HL-60/S4 treated with phorbol 12-myristate 13-acetate at 8.2 ng/mL for 4 days and 3 days (cell line): ENCODE data around the gene ADGRV1.
"Not testable (repeated sequence)": the region's sequence is repeated elsewhere in the genome, so short reads cannot be mapped to it uniquely, and the experiment has no call there.

Experiments used
- in situ Hi-C: fragments of 300-500 bp; cut with MboI; formaldehyde crosslinking; loops from 2 replicates; pipeline ENCODE4 v1.15.0; 2022; ENCODE audit warnings: low sequenced_read_pairs

Gene ADGRV1

DNA sequence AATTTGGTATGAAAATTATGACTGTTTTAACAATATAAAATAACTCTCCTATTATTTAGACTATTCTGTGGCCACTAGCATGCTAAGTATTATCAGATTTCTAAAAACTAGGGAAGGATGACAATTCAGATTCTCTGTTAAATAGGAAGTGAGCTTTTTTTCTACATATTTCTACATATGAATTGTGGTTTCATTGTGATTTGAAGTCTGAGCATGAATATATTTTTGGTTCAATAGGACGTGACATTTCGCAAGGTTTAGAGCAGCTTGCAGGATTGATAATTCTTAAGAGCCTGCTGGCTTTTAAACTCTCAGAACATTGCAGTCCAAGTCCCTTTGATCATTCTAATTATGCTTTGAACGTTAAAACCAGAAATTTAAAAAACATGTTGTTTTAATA, 82.9 kb downstream of the ADGRV1 start:
- in situ Hi-C loops = no loop called here

DNA sequence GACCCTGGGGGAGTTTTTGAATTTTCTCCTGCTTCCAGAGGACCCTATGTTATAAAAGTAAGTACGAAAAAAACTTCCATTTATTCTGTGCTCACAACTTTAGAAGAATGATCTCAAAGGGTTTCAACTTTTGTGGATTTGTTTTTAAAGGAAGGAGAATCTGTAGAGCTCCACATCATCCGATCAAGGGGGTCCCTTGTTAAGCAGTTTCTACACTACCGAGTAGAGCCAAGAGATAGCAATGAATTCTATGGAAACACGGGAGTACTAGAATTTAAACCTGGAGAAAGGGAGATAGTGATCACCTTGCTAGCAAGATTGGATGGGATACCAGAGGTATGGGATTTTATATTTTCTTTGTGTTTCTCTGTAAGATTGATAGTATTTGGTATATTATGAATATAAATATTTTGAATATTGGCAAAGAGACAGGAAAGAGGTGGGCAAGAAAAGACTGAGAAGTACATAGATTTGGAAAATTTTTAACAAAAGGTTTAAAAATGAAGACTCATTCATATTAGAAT, 84.2 kb downstream of the ADGRV1 start:
- in situ Hi-C loops = no loop called here

DNA sequence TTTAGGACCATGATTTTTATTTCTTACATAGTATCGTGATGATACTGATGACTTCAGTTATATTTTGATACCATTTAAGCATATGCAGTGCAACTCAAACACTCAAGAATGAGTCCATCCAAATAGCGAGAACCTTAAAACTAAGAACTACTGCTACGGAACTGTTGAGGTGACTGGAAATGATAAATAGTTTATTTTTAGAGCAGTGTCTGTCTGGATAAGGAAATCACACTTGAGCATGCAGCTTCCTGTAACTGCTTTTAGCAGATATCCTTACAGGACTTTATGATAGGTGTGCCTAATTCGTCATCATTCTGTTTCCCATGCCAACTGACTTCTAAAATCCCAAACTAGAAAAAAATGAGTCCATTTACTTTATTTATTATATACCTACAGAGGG, 85.5 kb downstream of the ADGRV1 start:
- in situ Hi-C loops = no loop called here

DNA sequence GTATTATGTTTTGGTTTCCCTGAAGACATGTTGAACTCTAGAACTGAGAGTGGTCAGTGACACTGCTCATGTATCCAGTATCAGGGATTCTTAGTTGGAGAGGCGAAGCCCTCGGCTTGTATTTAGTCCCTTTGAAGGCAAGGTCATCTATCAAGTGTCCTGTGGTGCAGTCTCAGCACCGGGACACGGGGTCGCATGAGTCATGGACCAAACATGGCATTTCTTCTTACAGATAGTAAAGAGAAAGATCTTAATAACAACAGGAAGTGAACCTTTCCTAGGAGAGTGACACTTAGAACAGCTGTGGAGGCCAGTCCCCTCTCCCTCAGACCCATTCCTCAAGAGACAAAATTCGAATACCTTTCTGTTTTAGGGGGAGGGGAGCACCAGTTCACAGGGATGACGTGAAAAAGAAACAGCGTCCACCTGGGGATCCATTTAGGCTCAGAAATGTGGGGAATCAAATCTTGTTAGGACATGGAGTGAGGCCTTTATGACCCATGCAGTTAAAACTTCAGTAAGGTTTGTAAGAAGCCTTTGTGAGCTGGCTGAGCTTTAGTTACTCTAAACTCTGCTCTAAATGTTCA, 86.5 kb downstream of the ADGRV1 start:
- in situ Hi-C loops = no loop called here

DNA sequence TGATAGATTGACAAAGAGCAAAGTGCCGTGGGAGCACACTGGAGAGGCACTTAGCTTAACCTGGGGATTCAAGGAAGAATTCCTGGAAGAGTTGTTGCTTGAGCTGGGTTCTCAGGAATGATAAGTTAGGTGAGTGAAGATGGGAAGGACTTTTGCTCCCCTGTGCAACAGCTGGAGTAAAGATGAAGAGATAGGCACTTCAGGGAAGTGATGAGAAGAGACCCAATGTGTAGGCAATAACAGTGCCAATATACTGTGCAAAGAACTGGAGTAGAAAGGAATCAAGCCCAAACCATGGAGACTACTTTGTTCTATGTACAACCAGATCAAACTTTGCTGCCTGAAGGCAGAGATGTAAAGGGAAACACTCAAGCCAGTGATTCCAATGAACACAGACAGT, 92.2 kb downstream of the ADGRV1 start:
- in situ Hi-C loops = no loop called here

DNA sequence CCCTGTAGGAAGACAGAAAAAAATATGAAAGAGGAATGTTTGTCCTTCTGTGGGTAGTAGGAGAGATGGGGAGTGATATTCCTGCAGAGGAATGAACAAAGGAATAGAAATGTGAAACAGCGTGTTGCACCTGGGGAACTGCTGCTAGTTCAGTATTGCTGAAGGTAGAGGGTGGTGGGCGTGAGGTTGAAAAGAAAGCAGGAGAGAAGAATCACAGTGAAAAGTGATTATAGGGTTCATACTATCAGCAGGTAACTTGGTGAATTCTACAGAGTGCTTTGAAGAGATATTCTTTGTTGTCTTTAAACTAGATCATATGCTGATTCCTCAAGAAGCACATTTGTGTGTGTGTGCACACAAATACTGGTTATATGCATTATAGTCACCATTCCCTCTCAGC, 95.6 kb downstream of the ADGRV1 start:
- in situ Hi-C loops = no loop called here

DNA sequence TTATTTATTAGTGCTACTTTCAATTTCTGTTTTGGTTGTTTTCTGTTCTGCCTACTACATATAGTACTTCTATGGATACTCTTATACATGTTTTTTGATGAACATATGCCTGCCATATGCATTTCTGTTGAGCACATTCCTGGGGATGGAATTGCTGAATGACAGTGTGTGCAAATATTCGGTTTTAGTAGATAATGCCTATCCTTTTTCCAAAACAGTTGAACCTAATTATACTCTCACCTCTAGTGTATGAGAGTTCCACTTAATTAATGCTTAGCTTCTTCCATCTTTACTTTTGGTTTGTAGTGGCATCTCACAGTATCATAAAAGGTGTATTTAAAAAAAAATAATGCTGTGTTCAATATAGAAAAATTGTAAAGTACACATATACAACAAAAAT, 96.8 kb downstream of the ADGRV1 start:
- in situ Hi-C loops = no loop called here

DNA sequence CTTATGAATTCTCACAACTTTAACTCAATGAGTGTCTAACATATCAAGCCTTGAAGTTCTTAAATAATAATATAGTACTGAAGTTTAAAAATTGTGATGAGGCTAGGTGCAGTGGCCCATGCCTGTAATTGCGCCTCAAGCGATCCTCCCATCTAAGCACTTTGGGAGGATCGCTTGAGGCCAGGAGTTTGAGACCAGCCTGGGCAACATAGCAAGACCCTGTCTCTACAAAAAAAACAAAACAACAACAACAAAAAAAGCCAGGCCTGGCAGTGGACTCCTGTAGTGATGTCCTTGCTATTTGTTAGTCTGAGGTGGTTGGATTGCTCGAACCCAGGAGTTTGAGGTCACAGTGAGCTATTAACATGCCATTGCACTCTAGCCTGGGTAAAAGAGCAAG, 98.4 kb downstream of the ADGRV1 start:
- in situ Hi-C loops = no loop called here

DNA sequence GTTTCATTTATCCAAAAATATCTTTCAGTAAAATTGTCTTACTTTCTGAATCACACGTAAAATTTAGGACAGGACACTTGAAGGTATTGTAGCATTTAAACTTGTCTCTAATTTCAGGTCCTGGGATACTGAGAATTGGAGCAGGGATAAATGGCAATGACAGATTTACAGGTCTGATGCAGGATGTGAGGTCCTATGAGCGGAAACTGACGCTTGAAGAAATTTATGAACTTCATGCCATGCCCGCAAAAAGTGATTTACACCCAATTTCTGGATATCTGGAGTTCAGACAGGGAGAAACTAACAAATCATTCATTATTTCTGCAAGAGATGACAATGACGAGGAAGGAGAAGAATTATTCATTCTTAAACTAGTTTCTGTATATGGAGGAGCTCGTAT, 99.2 kb downstream of the ADGRV1 start:
- in situ Hi-C loops = no loop called here

DNA sequence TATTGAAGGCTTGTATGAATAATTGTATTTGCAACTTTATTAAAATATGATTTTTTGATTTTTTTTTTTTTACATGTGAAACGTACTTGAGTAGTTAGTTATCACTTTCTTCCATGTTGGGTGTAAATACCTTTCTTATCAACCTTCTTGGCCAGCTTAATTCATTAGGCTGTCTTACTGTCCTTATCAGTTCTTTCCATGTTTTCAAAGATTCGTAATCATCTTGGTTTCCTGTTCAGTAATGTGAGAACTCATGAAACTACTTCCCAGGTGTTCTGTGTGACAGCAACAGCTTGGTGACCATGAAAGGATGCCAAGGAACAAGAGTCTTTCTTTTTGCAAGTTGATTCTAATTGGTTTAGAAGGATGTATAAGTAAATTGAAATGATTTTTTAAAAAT, 100.0 kb downstream of the ADGRV1 start:
- in situ Hi-C loops = no loop called here

DNA sequence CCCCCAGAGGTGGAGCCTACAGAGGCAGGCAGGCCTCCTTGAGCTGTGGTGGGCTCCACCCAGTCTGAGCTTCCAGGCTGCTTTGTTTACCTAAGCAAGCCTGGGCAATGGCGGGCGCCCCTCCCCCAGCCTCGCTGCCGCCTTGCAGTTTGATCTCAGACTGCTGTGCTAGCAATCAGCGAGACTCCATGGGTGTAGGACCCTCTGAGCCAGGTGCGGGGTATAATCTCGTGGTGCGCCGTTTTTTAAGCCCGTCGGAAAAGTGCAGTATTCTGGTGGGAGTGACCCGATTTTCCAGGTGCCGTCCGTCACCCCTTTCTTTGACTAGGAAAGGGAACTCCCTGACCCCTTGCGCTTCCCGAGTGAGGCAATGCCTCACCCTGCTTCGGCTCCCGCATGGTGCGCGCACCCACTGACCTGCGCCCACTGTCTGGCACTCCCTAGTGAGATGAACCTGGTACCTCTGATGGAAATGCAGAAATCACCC, 109.5 kb downstream of the ADGRV1 start:
- in situ Hi-C loops = not testable (repeated sequence)

DNA sequence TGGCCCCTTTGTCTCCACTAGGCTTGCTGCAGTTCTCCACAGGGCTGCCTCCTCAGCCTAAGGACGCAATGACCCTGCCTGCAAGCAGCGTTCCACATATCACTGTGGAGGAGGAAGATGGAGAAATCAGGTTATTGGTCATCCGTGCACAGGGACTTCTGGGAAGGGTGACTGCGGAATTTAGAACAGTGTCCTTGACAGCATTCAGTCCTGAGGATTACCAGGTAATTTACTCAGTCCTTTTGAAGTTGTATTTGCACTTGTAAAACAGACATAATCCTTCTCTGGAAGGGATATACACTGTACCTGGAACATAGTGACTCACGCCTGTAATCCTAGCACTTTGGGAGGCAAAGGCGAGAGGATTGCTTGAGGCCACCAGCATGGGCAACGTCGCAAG, 116.6 kb downstream of the ADGRV1 start:
- in situ Hi-C loops = no loop called here

DNA sequence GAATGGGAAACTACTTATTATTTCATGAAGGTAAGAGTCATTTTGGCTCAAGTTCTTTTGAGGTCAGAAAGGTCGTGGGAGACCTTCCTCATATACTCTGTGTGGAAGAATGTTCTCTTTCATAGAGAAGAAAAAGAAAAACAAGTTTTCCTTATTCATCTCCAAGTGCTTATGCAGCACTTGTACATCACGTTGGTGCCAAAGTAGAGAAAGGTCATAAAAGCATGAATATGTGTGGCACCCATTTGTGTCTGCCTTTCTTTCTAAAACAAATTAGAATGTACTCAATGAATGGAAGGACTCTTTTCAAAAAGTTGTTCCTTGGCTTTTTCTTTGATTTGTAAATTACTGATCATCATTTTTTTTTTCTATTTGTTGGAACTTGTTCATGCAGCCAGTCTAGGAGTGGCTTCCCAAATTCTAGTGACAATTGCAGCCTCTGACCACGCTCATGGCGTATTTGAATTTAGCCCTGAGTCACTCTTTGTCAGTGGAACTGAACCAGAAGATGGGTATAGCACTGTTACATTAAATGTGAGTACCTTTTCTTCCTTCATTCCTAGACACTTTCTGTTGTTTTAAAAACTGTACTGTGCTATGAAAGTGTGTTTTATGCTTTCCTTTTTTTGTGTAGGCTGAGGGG, 122.4 kb downstream of the ADGRV1 start:
- in situ Hi-C loops = no loop called here

DNA sequence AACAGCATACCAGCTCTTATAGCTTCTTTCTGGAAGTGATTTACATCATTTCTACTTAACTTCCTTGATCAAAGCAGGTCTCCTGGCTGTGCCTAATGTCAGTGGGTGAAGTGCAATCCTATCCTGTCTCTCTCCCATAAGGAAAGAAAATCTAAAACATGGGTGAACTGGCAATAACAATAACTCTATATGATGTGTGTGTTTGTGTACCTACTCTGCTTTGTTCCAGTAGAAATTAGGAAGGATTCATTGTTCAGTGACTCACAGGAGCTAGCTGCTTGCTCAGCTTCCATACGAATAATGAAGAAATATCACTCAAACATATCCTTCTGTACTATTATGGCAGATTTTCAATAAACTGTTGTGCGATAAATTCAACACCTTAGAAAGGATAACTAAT, 123.7 kb downstream of the ADGRV1 start:
- in situ Hi-C loops = no loop called here

DNA sequence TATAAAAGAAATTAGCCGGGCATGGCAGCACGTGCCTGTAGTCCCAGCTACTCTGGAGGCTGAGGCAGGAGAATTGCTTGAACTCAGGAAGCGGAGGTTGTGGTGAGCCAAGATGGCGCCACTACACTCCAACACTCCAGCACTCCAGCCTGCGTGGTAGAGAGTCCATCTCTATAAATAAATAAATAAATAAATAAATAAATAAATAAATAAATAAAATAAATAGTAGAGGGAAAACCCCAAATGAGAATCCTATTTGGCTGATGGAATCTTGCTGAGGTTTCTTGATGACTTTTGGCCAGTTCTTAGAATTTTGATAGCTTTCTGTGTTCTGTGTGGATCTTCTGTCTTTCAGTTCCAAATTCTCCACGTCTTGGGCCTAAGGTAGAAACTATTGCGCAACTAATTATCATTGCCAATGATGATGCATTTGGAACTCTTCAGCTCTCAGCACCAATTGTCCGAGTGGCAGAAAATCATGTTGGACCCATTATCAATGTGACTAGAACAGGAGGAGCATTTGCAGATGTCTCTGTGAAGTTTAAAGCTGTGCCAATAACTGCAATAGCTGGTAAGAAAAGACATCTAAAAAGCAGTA, 126.9 kb downstream of the ADGRV1 start:
- in situ Hi-C loops = no loop called here

DNA sequence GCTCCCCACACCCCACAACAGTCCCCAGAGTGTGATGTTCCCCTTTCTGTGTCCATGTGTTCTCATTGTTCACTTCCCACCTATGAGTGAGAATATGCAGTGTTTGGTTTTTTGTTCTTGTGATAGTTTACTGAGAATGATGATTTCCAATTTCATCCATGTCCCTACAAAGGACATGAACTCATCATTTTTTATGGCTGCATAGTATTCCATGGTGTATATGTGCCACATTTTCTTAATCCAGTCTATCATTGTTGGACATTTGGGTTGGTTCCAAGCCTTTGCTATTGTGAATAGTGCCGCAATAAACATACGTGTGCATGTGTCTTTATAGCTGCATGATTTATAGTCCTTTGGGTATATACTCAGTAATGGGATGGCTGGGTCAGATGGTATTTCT, 127.8 kb downstream of the ADGRV1 start:
- in situ Hi-C loops = not testable (repeated sequence)

DNA sequence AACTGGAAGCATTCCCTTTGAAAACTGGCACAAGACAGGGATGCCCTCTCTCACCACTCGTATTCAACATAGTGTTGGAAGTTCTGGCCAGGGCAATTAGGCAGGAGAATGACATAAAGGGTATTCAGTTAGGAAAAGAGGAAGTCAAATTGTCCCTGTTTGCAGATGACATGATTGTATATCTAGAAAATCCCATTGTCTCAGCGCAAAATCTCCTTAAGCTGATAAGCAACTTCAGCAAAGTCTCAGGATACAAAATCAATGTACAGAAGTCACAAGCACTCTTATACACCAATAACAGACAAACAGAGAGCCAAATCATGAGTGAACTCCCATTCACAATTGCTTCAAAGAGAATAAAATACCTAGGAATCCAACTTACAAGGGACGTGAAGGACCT, 128.9 kb downstream of the ADGRV1 start:
- in situ Hi-C loops = not testable (repeated sequence)

DNA sequence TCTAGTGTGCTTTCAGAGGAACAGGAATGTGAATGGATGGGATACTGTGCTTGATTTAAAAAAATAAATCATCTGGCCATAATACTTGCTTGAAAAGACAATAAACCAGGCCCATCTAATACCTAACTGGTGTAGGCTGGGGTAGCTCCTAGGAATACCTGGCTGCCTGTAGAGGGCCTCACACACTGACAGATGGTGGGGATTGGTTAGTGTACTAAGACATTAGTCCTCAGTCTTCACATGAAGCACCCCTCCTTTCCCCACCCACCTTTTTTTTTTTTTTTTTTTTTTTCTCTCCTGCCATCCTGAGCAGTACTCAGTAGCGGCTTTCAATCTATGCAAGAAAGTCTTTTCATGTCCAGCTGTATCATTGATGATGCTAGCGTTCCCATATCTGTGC, 130.5 kb downstream of the ADGRV1 start:
- in situ Hi-C loops = no loop called here

DNA sequence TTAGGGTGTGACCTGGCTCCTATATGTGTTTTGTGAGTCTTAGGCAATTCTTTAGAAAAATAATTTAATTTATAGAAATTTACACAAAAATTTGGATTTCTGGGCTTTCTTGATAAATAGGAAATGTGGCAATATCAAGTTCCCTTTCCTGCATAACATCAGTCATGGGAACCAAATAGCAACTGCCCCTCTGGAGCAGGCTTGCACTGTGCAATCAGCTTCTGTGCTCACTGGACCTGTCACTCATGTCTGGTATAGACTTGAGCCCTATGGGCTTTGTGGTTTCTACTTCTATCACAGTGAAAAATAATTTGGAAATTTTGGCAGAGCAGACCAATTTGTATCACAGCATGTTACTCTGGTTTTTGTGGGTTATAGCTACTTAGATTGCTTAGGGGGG, 131.7 kb downstream of the ADGRV1 start:
- in situ Hi-C loops = no loop called here

DNA sequence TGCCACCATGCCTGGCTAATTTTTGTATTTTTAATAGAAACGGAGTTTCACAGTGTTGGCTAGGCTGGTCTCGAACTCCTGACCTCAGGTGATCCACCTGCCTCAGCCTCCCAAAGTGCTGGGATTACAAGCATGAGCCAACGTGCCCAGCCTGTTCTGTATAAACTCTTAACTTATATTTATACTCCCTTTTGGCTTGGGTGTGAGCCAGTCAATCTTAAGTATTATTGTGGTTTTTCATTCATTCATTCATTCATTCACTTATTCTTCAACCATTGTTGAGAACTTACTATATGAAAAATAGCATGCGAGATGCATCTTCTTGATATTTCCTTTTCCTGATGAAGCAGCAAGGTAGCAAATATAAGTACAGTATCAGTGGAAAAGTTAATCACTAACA, 132.9 kb downstream of the ADGRV1 start:
- in situ Hi-C loops = no loop called here

DNA sequence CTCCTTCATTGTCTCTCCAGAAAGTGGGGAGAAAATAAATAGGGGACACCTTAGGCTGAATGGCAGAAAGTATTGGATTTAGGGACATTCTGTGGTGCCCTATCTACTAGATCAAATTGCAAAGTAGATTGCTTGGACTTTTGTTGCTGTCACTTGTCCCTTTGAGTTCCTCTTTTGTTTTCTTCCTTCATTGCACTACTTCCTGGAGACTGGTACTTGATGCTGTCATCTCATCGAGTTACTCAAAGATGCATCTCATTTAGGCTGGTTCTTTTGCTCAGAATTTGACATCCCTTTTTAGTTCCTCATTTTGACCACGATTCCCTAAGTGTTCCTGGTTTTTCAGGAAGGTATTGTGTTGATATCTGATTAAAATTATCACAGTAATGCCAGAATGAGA, 137.6 kb downstream of the ADGRV1 start:
- in situ Hi-C loops = no loop called here

DNA sequence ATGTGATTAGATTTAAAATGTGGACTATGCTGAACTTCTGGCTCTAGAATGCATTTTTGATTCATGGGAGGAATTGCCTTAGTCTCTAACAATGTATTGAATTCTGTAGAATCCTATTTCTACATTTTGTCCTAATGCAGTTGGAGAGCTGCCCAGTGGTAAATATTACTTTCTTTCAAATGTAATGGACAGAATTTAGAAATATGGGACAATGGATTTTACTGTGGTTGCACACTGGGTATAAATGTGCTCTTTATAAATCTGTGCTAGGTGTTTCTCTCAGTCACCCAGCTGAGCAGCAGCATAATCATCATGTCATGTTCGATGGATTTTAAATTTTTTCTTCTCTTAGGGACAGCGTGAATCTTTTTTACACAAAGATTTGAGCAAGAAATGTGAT, 141.7 kb downstream of the ADGRV1 start:
- in situ Hi-C loops = no loop called here
